ENCODE measurements around the gene MIXL1.

MIXL1 gene

GRCh38 chr1:226248091-226248490 is 24.6 kb downstream of the MIXL1 start:
- TF ChIP-seq CTCF (IDR thresholded peaks at IDR 0.05) = no peak

GRCh38 chr1:226248796-226249195 is 25.3 kb downstream of the MIXL1 start:
- TF ChIP-seq CTCF (IDR thresholded peaks at IDR 0.05) = no peak

- no peak for TF ChIP-seq CTCF (IDR thresholded peaks at IDR 0.05)
Measured at GRCh38 chr1:226250511-226250910, 27.0 kb downstream of the MIXL1 start.

- no peak for TF ChIP-seq CTCF (IDR thresholded peaks at IDR 0.05)
Measured at GRCh38 chr1:226253933-226254332, 30.5 kb downstream of the MIXL1 start.

GRCh38 chr1:226255380-226255779 is 31.9 kb downstream of the MIXL1 start:
- TF ChIP-seq CTCF (IDR thresholded peaks at IDR 0.05) = no peak

- TF ChIP-seq CTCF (IDR thresholded peaks at IDR 0.05) = no peak
Measured at GRCh38 chr1:226261818-226262217, 38.4 kb downstream of the MIXL1 start.

- TF ChIP-seq CTCF (IDR thresholded peaks at IDR 0.05) = no peak
Measured at GRCh38 chr1:226268421-226269124, 45.1 kb downstream of the MIXL1 start.

GRCh38 chr1:226274138-226274537 is 50.7 kb downstream of the MIXL1 start:
- TF ChIP-seq CTCF (IDR thresholded peaks at IDR 0.05) = no peak

All from LNCAP (cell line).